Peyer's patch (tissue), 4 donors: ENCODE data around the gene HDAC9.

Source experiments
- CTCF ChIP-seq, 6 experiments: fragments of 450-650 bp in 4 of 6; fragments of 200-600 bp in 2 of 6; sonication (generic) in 1 of 6; IDR thresholded peaks; one replicate each; pipeline ENCODE4 v1.5.1; 2017 to 2019; ENCODE audit warnings: antibody characterized with exemption in 6 of 6, mild to moderate bottlenecking in 3 of 6, moderate library complexity in 1 of 6
- POLR2A ChIP-seq, 2 donors: fragments of 450-650 bp; IDR thresholded peaks; one replicate each; pipeline ENCODE4 v1.5.1; 2017; ENCODE audit warnings: antibody characterized with exemption in 2 of 2, mild to moderate bottlenecking in 2 of 2, moderate library complexity in 2 of 2

DNA sequence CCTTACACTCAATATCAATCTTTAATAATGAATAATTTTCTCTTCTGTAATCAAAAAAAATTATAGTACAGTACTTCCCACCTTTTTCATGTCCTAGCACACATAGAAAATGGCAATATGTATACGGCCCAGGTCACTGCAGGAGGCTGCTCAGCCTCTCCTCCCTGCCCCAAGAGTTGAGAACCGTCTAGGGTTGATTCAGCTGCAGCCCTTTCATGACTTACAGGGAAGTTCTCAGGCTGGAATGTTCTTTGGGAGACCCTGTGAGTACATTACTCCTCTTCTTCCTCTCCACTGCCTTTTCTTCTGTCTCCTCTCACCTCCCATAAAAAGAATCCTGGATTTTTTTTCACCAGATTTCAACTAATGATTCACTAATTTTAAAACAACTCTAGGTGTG is 180.0 kb downstream of the HDAC9 start:
- TF ChIP-seq CTCF (IDR thresholded peaks at IDR 0.05) (no peak), POLR2A (IDR thresholded peaks at IDR 0.05) (no peak)
